H1 (cell line): ENCODE data around the gene XPNPEP3. TPM values are rescaled to one million over a fixed set of nuclear protein-coding genes. Genes with fewer than 3 reads are reported as not detected.
A peak's percentile ranks its signal among the peaks of the same experiment; 100 is the strongest.

Source experiments
- CTCF ChIA-PET: fragments of 300-600 bp; sonication (Branson Sonifier 250); formaldehyde crosslinking; loops from one replicate; lab custom pipeline; 2021; ENCODE audit not compliant: partially characterized antibody; lab: Charles Lee
- POLR2A ChIA-PET: fragments of 300-600 bp; sonication (Branson Sonifier 250); formaldehyde crosslinking; loops from one replicate; lab custom pipeline; 2021; ENCODE audit warnings: inconsistent platforms; ENCODE audit not compliant: partially characterized antibody; lab: Charles Lee
- DNase-seq, 2 experiments: peaks; one replicate each; pipeline versions ENCODE4 v3.0.0 to v3.0.0-alpha.2; 2010 to 2022; ENCODE audit warnings: low spot score in 2 of 2, low read depth in 1 of 2, mixed read lengths in 1 of 2
- FAIRE-seq: peaks from 2 replicates; lab custom pipeline; 2011; peaks lifted over from hg19 to GRCh38; lab: Jason Lieb, UNC
- H2AFZ ChIP-seq: 2 replicates; pipeline ENCODE4 v1.8.1; 2012; ENCODE audit warnings: low read length, inconsistent platforms
- H2AK5ac ChIP-seq: 2 replicates; pipeline ENCODE4 v1.6.1; 2013; ENCODE audit warnings: low read depth, low read length
- H2BK120ac ChIP-seq: replicated peaks from 2 replicates; pipeline ENCODE3; 2013; ENCODE audit warnings: low read depth, low read length, inconsistent platforms
- H2BK12ac ChIP-seq: 2 replicates; pipeline ENCODE4 v1.6.1; 2013; ENCODE audit warnings: low read depth, low read length
- H2BK15ac ChIP-seq: 2 replicates; pipeline ENCODE4 v1.6.1; 2013; ENCODE audit warnings: low read length
- H2BK20ac ChIP-seq: 2 replicates; pipeline ENCODE4 v1.6.1; 2013; ENCODE audit warnings: low read length
- H2BK5ac ChIP-seq: 2 replicates; pipeline ENCODE4 v1.6.1; 2013; ENCODE audit warnings: low read depth, low read length
- H3K14ac ChIP-seq: 2 replicates; pipeline ENCODE4 v1.6.1; 2013; ENCODE audit warnings: inconsistent platforms; ENCODE audit not compliant: insufficient read length
- H3K18ac ChIP-seq: 2 replicates; pipeline ENCODE4 v1.6.1; 2013; ENCODE audit warnings: low read length; ENCODE audit errors: extremely low read depth
- H3K23ac ChIP-seq: 2 replicates; pipeline ENCODE4 v1.6.1; 2013; ENCODE audit warnings: inconsistent platforms; ENCODE audit not compliant: insufficient read length
- H3K23me2 ChIP-seq: 2 replicates; pipeline ENCODE4 v1.6.1; 2013; ENCODE audit warnings: low read depth, low read length
- H3K27ac ChIP-seq: 2 replicates; pipeline ENCODE4 v1.6.1; 2011; ENCODE audit warnings: low read depth, low read length, inconsistent platforms
- H3K27me3 ChIP-seq, 4 experiments: replicated peaks in 1 of 4; 1 replicate in 1 of 4; 2 replicates in 3 of 4; pipeline versions ENCODE4 v1.6.1 to v1.8.1; 2011 to 2013; ENCODE audit warnings: low read length in 3 of 4, mild to moderate bottlenecking in 3 of 4, inconsistent platforms in 2 of 4, mixed read lengths in 2 of 4, moderate library complexity in 1 of 4; ENCODE audit not compliant: control insufficient read depth in 3 of 4, insufficient read depth in 3 of 4; ENCODE audit errors: extremely low read depth in 1 of 4
- H3K36me3 ChIP-seq, 4 experiments: 2 replicates each; pipeline versions ENCODE4 v1.6.1 to v1.8.1; 2011 to 2013; ENCODE audit warnings: mild to moderate bottlenecking in 4 of 4, low read length in 3 of 4, moderate library complexity in 2 of 4, control low read depth in 1 of 4, inconsistent platforms in 1 of 4; ENCODE audit not compliant: insufficient read depth in 4 of 4, control insufficient read depth in 2 of 4
- H3K4ac ChIP-seq: replicated peaks from 2 replicates; pipeline ENCODE3; 2013; ENCODE audit warnings: low read length, low read depth, mixed read lengths, inconsistent platforms; ENCODE audit not compliant: insufficient read length
- H3K4me1 ChIP-seq, 4 experiments: replicated peaks in 1 of 4; 1 replicate in 1 of 4; 2 replicates in 3 of 4; pipeline versions ENCODE4 v1.6.1 to v1.8.1; 2011 to 2013; ENCODE audit warnings: low read length in 3 of 4, inconsistent platforms in 2 of 4, mixed read lengths in 1 of 4; ENCODE audit not compliant: insufficient read depth in 4 of 4, control insufficient read depth in 3 of 4
- H3K4me2 ChIP-seq, 2 experiments: 2 replicates each; pipeline versions ENCODE4 v1.6.1 to v1.8.1; 2011 to 2013; ENCODE audit warnings: low read depth in 2 of 2, low read length in 2 of 2, control low read depth in 1 of 2, inconsistent platforms in 1 of 2, mild to moderate bottlenecking in 1 of 2; ENCODE audit not compliant: insufficient read depth in 1 of 2
- H3K4me3 ChIP-seq, 4 experiments: fragments of 200-600, 300-600 bp in 1 of 4; sonication (generic), shearing (Covaris generic), sonication (Bioruptor Twin) in 1 of 4; 2 replicates each; pipeline versions ENCODE4 v1.5.1 to v1.8.1; 2011 to 2016; ENCODE audit warnings: low read length in 4 of 4, low read depth in 3 of 4, control low read depth in 2 of 4, inconsistent platforms in 2 of 4, mild to moderate bottlenecking in 2 of 4, mixed read lengths in 1 of 4, moderate library complexity in 1 of 4; ENCODE audit not compliant: insufficient read depth in 2 of 4; ENCODE audit errors: extremely low read depth in 1 of 4
- H3K56ac ChIP-seq: replicated peaks from 2 replicates; pipeline ENCODE3; 2013; ENCODE audit warnings: low read depth, mild to moderate bottlenecking, mixed read lengths, low read length, inconsistent platforms; ENCODE audit not compliant: insufficient read length
- H3K79me1 ChIP-seq: 2 replicates; pipeline ENCODE4 v1.6.1; 2013; ENCODE audit warnings: low read depth, low read length, control low read depth
- H3K79me2 ChIP-seq, 2 experiments: 2 replicates each; pipeline versions ENCODE4 v1.6.1 to v1.8.1; 2012 to 2013; ENCODE audit warnings: low read length in 2 of 2, mild to moderate bottlenecking in 2 of 2, inconsistent platforms in 1 of 2; ENCODE audit not compliant: insufficient read depth in 2 of 2, control insufficient read depth in 1 of 2
- H3K9ac ChIP-seq, 4 experiments: replicated peaks in 1 of 4; 1 replicate in 1 of 4; 2 replicates in 3 of 4; pipeline versions ENCODE4 v1.6.1 to v1.8.1; 2011 to 2013; ENCODE audit warnings: low read depth in 3 of 4, low read length in 3 of 4, control low read depth in 2 of 4, mild to moderate bottlenecking in 2 of 4, moderate library complexity in 2 of 4, inconsistent platforms in 1 of 4; ENCODE audit errors: extremely low read depth in 1 of 4
- H3K9me3 ChIP-seq, 2 experiments: 2 replicates each; pipeline versions ENCODE4 v1.6.1 to v1.8.1; 2012 to 2013; ENCODE audit warnings: mild to moderate bottlenecking in 2 of 2, moderate library complexity in 2 of 2, control low read depth in 1 of 2, inconsistent platforms in 1 of 2, low read depth in 1 of 2, low read length in 1 of 2, mixed read lengths in 1 of 2; ENCODE audit not compliant: insufficient read depth in 2 of 2
- H4K20me1 ChIP-seq, 2 experiments: replicated peaks in 1 of 2; 2 replicates each; pipeline versions ENCODE3 to v1.8.1; 2011 to 2013; ENCODE audit warnings: inconsistent platforms in 2 of 2, low read length in 2 of 2, mild to moderate bottlenecking in 1 of 2; ENCODE audit not compliant: insufficient read depth in 2 of 2, control insufficient read depth in 1 of 2
- H4K5ac ChIP-seq: 2 replicates; pipeline ENCODE4 v1.6.1; 2013; ENCODE audit warnings: low read length, low read depth, mixed read lengths, inconsistent platforms; ENCODE audit not compliant: insufficient read length
- H4K8ac ChIP-seq: 2 replicates; pipeline ENCODE4 v1.8.0; 2013; ENCODE audit warnings: mild to moderate bottlenecking, moderate library complexity, low read length, inconsistent platforms; ENCODE audit not compliant: insufficient read depth; ENCODE audit errors: extremely low read depth
- H4K91ac ChIP-seq: replicated peaks from 2 replicates; pipeline ENCODE3; 2013; ENCODE audit warnings: low read length, mixed read lengths, inconsistent platforms; ENCODE audit not compliant: insufficient read length
- CBX5 ChIP-seq: fragments of 300-800, 300-1000 bp; sonication (generic); IDR thresholded peaks from 2 replicates; pipeline ENCODE4 v1.7.1; 2016; ENCODE audit warnings: antibody characterized with exemption, low read length, low read depth
- WGBS, 2 experiments: shearing (Covaris generic) in 1 of 2; methylation state at CpG; one replicate each; pipeline versions ENCODE4 v1.1.6 to v1.1.7; 2013 to 2015; ENCODE audit warnings: low lambda C conversion rate in 2 of 2, mixed read lengths in 2 of 2, inconsistent platforms in 1 of 2, low coverage in 1 of 2, missing lambda C conversion rate in 1 of 2; ENCODE audit not compliant: insufficient replicate concordance in 2 of 2, insufficient coverage in 1 of 2, insufficient read length in 1 of 2; ENCODE audit errors: extremely low coverage in 1 of 2, missing lambda C conversion rate in 1 of 2; 5-methylcytosine and 5-hydroxymethylcytosine counted together
- polyA plus RNA-seq, 7 experiments: library from polyadenylated mRNA; depleted of rRNA in 3 of 7; stranded (reverse) in 5 of 7; unstranded in 2 of 7; fragments of >200 nt in 5 of 7; fragments of 200-250 nt in 2 of 7; gene quantifications; 1 replicate in 5 of 7; 2 replicates in 1 of 7; 4 replicates in 1 of 7; pipeline versions ENCODE4 v1.2.1 to v1.2.3, GENCODE V29; 2011 to 2013; ENCODE audit warnings: missing spikeins in 2 of 7, mixed read lengths in 2 of 7
- total RNA-seq: library from RNA; stranded (reverse); fragmentation: NEBNext Ultra II Directional; extraction: Animal tissue kit (Norgen Biotek cat#: 25700); gene quantifications from 2 replicates; pipeline ENCODE4 v1.2.1, GENCODE V29; 2021

Gene XPNPEP3
- total and polyA plus RNA-seq, 2 of the 8 experiments (the other 6 are each of a cell fraction or from before 2014, with no cell fraction given): 25.8 to 29.2 TPM

DNA sequence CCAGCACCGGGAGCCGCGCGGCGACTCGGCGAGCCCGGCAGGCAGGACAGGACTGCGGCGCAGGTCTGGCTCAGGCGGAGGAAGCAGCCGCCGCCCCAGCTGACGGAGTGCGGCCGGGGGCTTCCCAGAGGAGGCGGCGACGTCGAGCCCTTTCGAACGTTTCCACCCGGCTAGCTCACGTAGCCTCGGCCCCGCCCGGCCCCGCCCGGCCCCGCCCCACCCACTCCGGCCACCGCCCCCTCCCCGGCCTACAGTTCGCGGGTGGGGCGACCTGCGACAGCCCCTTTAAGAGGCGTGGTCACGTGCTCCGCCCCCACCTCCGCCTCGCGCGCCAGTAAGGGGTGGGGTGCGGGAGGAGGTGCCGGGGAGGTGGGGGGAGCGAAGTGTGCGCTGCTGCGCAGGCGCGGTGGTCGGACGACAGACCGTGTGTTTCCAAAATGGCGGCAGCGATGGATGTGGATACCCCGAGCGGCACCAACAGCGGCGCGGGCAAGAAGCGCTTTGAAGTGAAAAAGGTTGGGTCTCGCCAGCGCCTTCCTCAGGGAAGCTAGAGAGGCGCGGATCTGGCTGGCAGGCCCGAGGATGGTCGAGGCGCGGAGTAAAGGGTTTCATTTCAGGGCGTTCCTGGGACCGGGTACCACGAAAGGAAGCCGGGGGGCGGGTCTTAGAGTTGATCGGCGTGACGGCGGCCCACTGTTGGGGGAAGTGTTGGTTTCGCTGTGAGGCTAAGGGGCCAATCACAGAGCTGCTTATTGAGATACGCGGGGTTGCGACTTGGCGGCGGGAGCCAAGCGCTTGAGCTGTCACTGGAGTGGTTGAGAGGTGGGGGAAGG, 94.2 kb downstream of the XPNPEP3 start, which contains the start of gene RBX1:
Gene RBX1 (plus strand): TSS at position 417 of the 833 bp plus-strand sequence. CDS start 21 bp downstream, at position 438.
- Histone ChIP-seq H3K4me3 (peak within 1 kb of the TSS; percentile 87 to 98 (median 92)), H3K4me2 (peak within 1 kb of the TSS; percentile 85 to 97), H4K8ac (peak within 1 kb of the TSS; percentile 100), H3K23me2 (peaks cover 9% of the 10 kb centered on the region), H4K91ac (peak within 1 kb of the TSS; percentile 93), H2BK120ac (peak within 1 kb of the TSS; percentile 4), H2BK20ac (no peak within 1 kb of the TSS), H3K18ac (peak within 1 kb of the TSS; percentile 100), H3K27ac (peak within 1 kb of the TSS; percentile 95), H2AK5ac (no peak within 1 kb of the TSS), H3K14ac (peak within 1 kb of the TSS; percentile 84), H3K27me3 (no peaks in the 10 kb centered on the region), H2BK5ac (peak within 1 kb of the TSS; percentile 98), H3K79me1 (peaks cover 3% of the 10 kb centered on the region; the same call in 1 of the 2 replicates), H3K56ac (peak within 1 kb of the TSS; percentile 86), H2AFZ (peak within 1 kb of the TSS; percentile 89; the same call in 1 of the 2 replicates), H3K79me2 (peaks cover 17 to 42% of the 10 kb centered on the region in 2 experiments), H3K9me3 (no peaks in the 10 kb centered on the region), H3K23ac (peak within 1 kb of the TSS; percentile 17), H3K36me3 (peaks cover 3 to 27% (median 12%) of the 10 kb centered on the region in 4 experiments; a peak in 7 of 8 replicates), H3K9ac (peak within 1 kb of the TSS; percentile 82 to 95 (median 94)), H2BK15ac (no peak within 1 kb of the TSS), H4K5ac (peak within 1 kb of the TSS; percentile 100), H2BK12ac (peak within 1 kb of the TSS; percentile 84; the same call in 1 of the 2 replicates), H4K20me1 (peaks cover 0 to 4% of the 10 kb centered on the region in 2 experiments), H3K4ac (peak within 1 kb of the TSS; percentile 87), H3K4me1 (peaks cover 0 to 2% (median under 1%) of the 10 kb centered on the region in 4 experiments; a peak in 3 of 7 replicates)
- FAIRE-seq (no peak), DNase-seq (peak; percentile 94 to 99)
- ChIA-PET CTCF (interaction anchor here (0.6 to 2.4 kb wide), 4 partner anchors 28 to 286 kb away, joined by 3 to 10 read pairs (median 3); no protein-coding TSS in a partner anchor), POLR2A (interaction anchor here (0.6 to 2.4 kb wide), 21 partner anchors 8 to 359 kb away, joined by 3 to 44 read pairs (median 5); partner anchors contain the start of genes EP300, ST13 and XPNPEP3)
- 2% methylated on average over 41 of the region's 86 CpGs; no CpG with 5 or more reads in 1 of the 2 experiments for WGBS, 2 experiments
- no peak for TF ChIP-seq CBX5
